CD14-positive monocyte (primary cell): ENCODE measurements around the gene PLD3. TPM values are rescaled to one million over a fixed set of nuclear protein-coding genes. Genes with fewer than 3 reads are reported as not detected.

Experiments
- DNase-seq, 3 donors: peaks; one replicate each; pipeline ENCODE4 v3.0.0-alpha.2; 2011 to 2022
- H2AFZ ChIP-seq: 2 replicates; pipeline ENCODE4 v1.6.0; 2012; ENCODE audit warnings: mild to moderate bottlenecking, low read depth, low read length, inconsistent platforms; ENCODE audit not compliant: insufficient read depth, poor library complexity, severe bottlenecking
- H3K27ac ChIP-seq, 2 donors: 1 replicate in 1 of 2; 2 replicates in 1 of 2; pipeline ENCODE4 v1.5.1; 2012 to 2013; ENCODE audit warnings: low read length in 2 of 2, control low read depth in 1 of 2, inconsistent platforms in 1 of 2, low read depth in 1 of 2, mild to moderate bottlenecking in 1 of 2
- H3K27me3 ChIP-seq, 2 donors: one replicate each; pipeline versions ENCODE4 v1.6.0 to v1.6.1; 2011 to 2013; ENCODE audit warnings: low read length in 2 of 2; ENCODE audit not compliant: control insufficient read depth in 2 of 2, insufficient read depth in 2 of 2
- H3K36me3 ChIP-seq, 2 donors: replicated peaks in 1 of 2; 1 replicate in 1 of 2; 2 replicates in 1 of 2; pipeline versions ENCODE4 v1.5.1 to v1.6.1; 2012 to 2013; ENCODE audit warnings: low read length in 2 of 2, control low read depth in 1 of 2, inconsistent platforms in 1 of 2, mild to moderate bottlenecking in 1 of 2; ENCODE audit not compliant: insufficient read depth in 2 of 2, control insufficient read depth in 1 of 2
- H3K4me1 ChIP-seq, 2 donors: 1 replicate in 1 of 2; 2 replicates in 1 of 2; pipeline versions ENCODE4 v1.5.1 to v1.6.1; 2012 to 2013; ENCODE audit warnings: low read length in 2 of 2, control low read depth in 1 of 2, inconsistent platforms in 1 of 2, mild to moderate bottlenecking in 1 of 2, moderate library complexity in 1 of 2; ENCODE audit not compliant: insufficient read depth in 2 of 2, control insufficient read depth in 1 of 2
- H3K4me2 ChIP-seq: replicated peaks from 2 replicates; pipeline ENCODE3; 2012; ENCODE audit warnings: low read length, moderate library complexity, mild to moderate bottlenecking; ENCODE audit not compliant: poor library complexity, severe bottlenecking; ENCODE audit errors: extremely low read depth
- H3K4me3 ChIP-seq, 3 experiments: fragments of 200-600 bp in 1 of 3; sonication (generic) in 1 of 3; replicated peaks in 1 of 3; 1 replicate in 2 of 3; 2 replicates in 1 of 3; pipeline ENCODE4 v1.5.1; 2011 to 2013; ENCODE audit warnings: low read length in 3 of 3, mild to moderate bottlenecking in 3 of 3, control low read depth in 2 of 3, low read depth in 2 of 3, inconsistent platforms in 1 of 3, moderate library complexity in 1 of 3
- H3K79me2 ChIP-seq: 2 replicates; pipeline ENCODE4 v1.6.0; 2012; ENCODE audit warnings: mild to moderate bottlenecking, control low read depth, inconsistent platforms, low read length, moderate library complexity; ENCODE audit not compliant: insufficient read depth
- H3K9ac ChIP-seq: 2 replicates; pipeline ENCODE4 v1.6.0; 2017; ENCODE audit warnings: low read length, mild to moderate bottlenecking; ENCODE audit not compliant: insufficient read depth, poor library complexity, severe bottlenecking
- H3K9me3 ChIP-seq, 2 donors: replicated peaks in 1 of 2; 1 replicate in 1 of 2; 2 replicates in 1 of 2; pipeline versions ENCODE4 v1.5.1 to v1.6.1; 2012 to 2013; ENCODE audit warnings: low read length in 2 of 2, control low read depth in 1 of 2; ENCODE audit not compliant: control insufficient read depth in 1 of 2, insufficient read depth in 1 of 2
- H4K20me1 ChIP-seq: 2 replicates; pipeline ENCODE4 v1.6.0; 2012; ENCODE audit warnings: mild to moderate bottlenecking, low read length, control low read depth, moderate library complexity; ENCODE audit not compliant: insufficient read depth
- H3K27ac Mint-ChIP-seq, 7 donors: one replicate each; pipeline ENCODE4 v1.8.0; 2020; ENCODE audit warnings: mild to moderate bottlenecking in 7 of 7, mixed read lengths in 7 of 7, moderate library complexity in 6 of 7, inconsistent platforms in 2 of 7
- H3K27me3 Mint-ChIP-seq, 3 donors: one replicate each; pipeline ENCODE4 v1.8.0; 2021 to 2022; ENCODE audit warnings: low read depth in 3 of 3, mild to moderate bottlenecking in 3 of 3, mixed read lengths in 3 of 3, moderate library complexity in 3 of 3, inconsistent platforms in 1 of 3
- H3K36me3 Mint-ChIP-seq, 2 donors: one replicate each; pipeline ENCODE4 v1.8.0; 2020; ENCODE audit warnings: mixed read lengths in 2 of 2, inconsistent platforms in 1 of 2, mild to moderate bottlenecking in 1 of 2
- H3K4me1 Mint-ChIP-seq: one replicate; pipeline ENCODE4 v1.8.0; 2020; ENCODE audit warnings: mild to moderate bottlenecking, mixed read lengths
- H3K4me3 Mint-ChIP-seq, 2 donors: one replicate each; pipeline ENCODE4 v1.8.0; 2020; ENCODE audit warnings: mild to moderate bottlenecking in 2 of 2, mixed read lengths in 2 of 2, moderate library complexity in 1 of 2
- H3K9me3 Mint-ChIP-seq, 7 donors: one replicate each; pipeline ENCODE4 v1.8.0; 2020 to 2022; ENCODE audit warnings: mixed read lengths in 7 of 7, mild to moderate bottlenecking in 6 of 7, moderate library complexity in 6 of 7, inconsistent platforms in 2 of 7
- CTCF ChIP-seq: fragments of 200-600 bp; IDR thresholded peaks from one replicate; pipeline ENCODE4 v1.8.0; 2022; ENCODE audit warnings: antibody characterized with exemption, mild to moderate bottlenecking
- WGBS: methylation state at CpG from one replicate; pipeline ENCODE4 v1.1.5; 2013; ENCODE audit warnings: missing lambda C conversion rate; ENCODE audit not compliant: insufficient coverage; 5-methylcytosine and 5-hydroxymethylcytosine counted together
- intact Hi-C, 2 donors: fragments of 100-400 bp; cut with micrococcal nuclease; formaldehyde crosslinking; loops; one replicate each; pipeline versions ENCODE4 v1.15.0 to v1.15.1; 2023
- polyA plus RNA-seq, 3 donors: library from polyadenylated mRNA; depleted of rRNA in 1 of 3; unstranded in 2 of 3; stranded (reverse) in 1 of 3; fragments of 300-500 nt in 2 of 3; fragments of >200 nt in 1 of 3; fragmentation: Illumina TruSeq in 2 of 3; gene quantifications; 1 replicate in 2 of 3; 2 replicates in 1 of 3; pipeline ENCODE4 v1.2.3, GENCODE V29; 2012 to 2021

The PLD3 gene
- polyA plus RNA-seq, 3 donors = 168 to 334 (median 170) TPM

DNA sequence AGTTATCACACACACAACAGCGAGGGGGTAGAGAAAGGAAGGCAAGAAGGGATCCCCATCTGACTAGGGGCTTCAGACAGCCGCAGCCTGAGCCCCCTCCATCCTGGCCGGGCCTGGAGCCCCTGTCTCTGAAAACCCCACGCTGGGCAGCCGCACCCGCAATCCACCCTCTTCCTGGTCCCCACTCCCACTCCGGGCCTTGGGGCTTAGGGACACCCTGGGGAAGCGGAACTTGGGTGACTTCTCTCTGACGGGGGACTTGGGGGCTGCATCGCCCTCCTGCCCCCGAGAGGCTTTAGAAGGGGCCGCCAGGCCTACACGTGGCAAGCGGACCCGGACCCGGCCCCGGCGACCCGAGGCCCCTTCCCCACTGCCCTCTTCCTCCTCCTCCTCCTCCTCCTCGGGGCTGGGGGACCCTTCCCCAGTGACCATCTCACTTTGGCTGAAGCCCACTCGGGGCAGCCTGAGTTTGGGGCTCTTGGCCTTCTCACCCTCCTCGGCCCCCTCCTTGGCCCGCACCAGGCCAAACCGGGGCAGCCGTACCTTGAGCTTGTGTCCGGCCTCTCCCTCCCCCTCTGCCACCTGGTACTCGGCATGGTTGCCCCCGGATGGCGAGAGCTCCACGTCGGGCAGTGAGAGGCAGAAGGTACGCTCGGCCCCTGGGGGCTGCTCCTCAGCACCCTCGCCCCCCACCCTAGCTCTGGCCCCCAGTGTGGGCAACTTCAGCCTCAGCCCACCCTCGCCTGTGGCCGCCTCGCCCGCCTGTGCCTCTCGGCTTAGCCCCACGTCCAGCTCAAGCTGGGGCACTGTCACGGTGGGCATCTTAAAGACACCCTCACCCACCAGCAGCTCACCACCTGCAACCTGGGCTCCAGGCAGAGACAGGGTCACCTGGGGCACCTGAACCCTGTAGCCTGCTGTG lies 45.7 kb downstream of the PLD3 start:
- Histone ChIP-seq H3K4me2 (no peak overlapping the region), H3K9ac (no peak overlapping the region), H3K79me2 (no peaks in the 10 kb centered on the region), H4K20me1 (no peaks in the 10 kb centered on the region), H3K27me3 (no peaks in the 10 kb centered on the region), H3K4me3 (no peak overlapping the region), H2AFZ (no peak overlapping the region), H3K27ac (no peak overlapping the region), H3K36me3 (no peaks in the 10 kb centered on the region), H3K9me3 (no peaks in the 10 kb centered on the region), H3K4me1 (peaks cover 11 to 12% of the 10 kb centered on the region in 2 donors)
- no peak for DNase-seq
- H3K4me1 Mint-ChIP-seq = peaks cover 20% of the 10 kb centered on the region
- peaks cover 0 to 3% (median 0%) of the 10 kb centered on the region in 7 donors for H3K9me3 Mint-ChIP-seq
- peaks cover 1 to 19% (median 9%) of the 10 kb centered on the region in 3 donors for H3K27me3 Mint-ChIP-seq
- WGBS = 97% methylated on average over 19 of the region's 41 CpGs
- H3K27ac Mint-ChIP-seq = no peak overlapping the region
- H3K36me3 Mint-ChIP-seq = no peaks in the 10 kb centered on the region
- no peak overlapping the region for H3K4me3 Mint-ChIP-seq
- intact Hi-C loops = loop anchor here in 1 of 2 donors (10.0 kb wide), 1 partner anchor 89 kb away; no protein-coding TSS in a partner anchor
- TF ChIP-seq CTCF = no peak

- H3K36me3 Mint-ChIP-seq = no peaks in the 10 kb centered on the region
- H3K9me3 Mint-ChIP-seq = peaks cover 0 to 3% (median 0%) of the 10 kb centered on the region in 7 donors
- no peak overlapping the region for H2AFZ ChIP-seq
- H3K9ac ChIP-seq = no peak overlapping the region
- H3K9me3 ChIP-seq = no peaks in the 10 kb centered on the region
- intact Hi-C loops = loop anchor here in 1 of 2 donors (10.0 kb wide), 1 partner anchor 90 kb away; no protein-coding TSS in a partner anchor
- H3K79me2 ChIP-seq = no peaks in the 10 kb centered on the region
- H3K4me1 Mint-ChIP-seq = peaks cover 21% of the 10 kb centered on the region
- no peaks in the 10 kb centered on the region for H3K27me3 ChIP-seq
- no peaks in the 10 kb centered on the region for H4K20me1 ChIP-seq
- no peak overlapping the region for H3K4me3 Mint-ChIP-seq
- peak overlapping the region in 1 of 7 donors; percentile 53 for H3K27ac Mint-ChIP-seq
- no peak overlapping the region for H3K27ac ChIP-seq
- WGBS = 83% methylated on average over 12 of the region's 13 CpGs
- no peak for TF ChIP-seq CTCF
- H3K4me3 ChIP-seq = no peak overlapping the region
- H3K36me3 ChIP-seq = no peaks in the 10 kb centered on the region
- H3K4me1 ChIP-seq = peaks cover 11 to 12% of the 10 kb centered on the region in 2 donors
- DNase-seq = no peak
- H3K27me3 Mint-ChIP-seq = peaks cover 0 to 20% (median 12%) of the 10 kb centered on the region in 3 donors
- H3K4me2 ChIP-seq = no peak overlapping the region
These were observed 46.3 kb downstream of the PLD3 start for GRCh38 chr19:40394816-40395210.
